GM12878 (cell line): ENCODE measurements around the gene MAP3K7CL. TPM values are rescaled to one million over a fixed set of nuclear protein-coding genes. Genes with fewer than 3 reads are reported as not detected.

Experiments
- BCL3 ChIP-seq: IDR thresholded peaks from 2 replicates; pipeline ENCODE4 v1.6.1; 2011; ENCODE audit warnings: borderline replicate concordance, low read depth, mild to moderate bottlenecking, moderate library complexity, low read length; ENCODE audit not compliant: insufficient read depth, poor library complexity, severe bottlenecking
- BCLAF1 ChIP-seq: fragments of 450-650 bp; IDR thresholded peaks from 2 replicates; pipeline ENCODE4 v1.6.1; 2017; ENCODE audit warnings: antibody characterized with exemption, mild to moderate bottlenecking, moderate library complexity
- CBX3 ChIP-seq: fragments of 200-600 bp; sonication (generic); IDR thresholded peaks from 2 replicates; pipeline ENCODE4 v1.6.1; 2016; ENCODE audit warnings: low read depth, borderline replicate concordance
- CBX5 ChIP-seq: sonication (generic); IDR thresholded peaks from 2 replicates; pipeline ENCODE4 v1.6.1; 2016; ENCODE audit warnings: low read depth, moderate library complexity, mild to moderate bottlenecking, inconsistent platforms
- CREB1 ChIP-seq: IDR thresholded peaks from 2 replicates; pipeline ENCODE4 v1.6.1; 2012; ENCODE audit warnings: low read depth, mild to moderate bottlenecking, inconsistent platforms
- CUX1 ChIP-seq: IDR thresholded peaks from 2 replicates; pipeline ENCODE4 v1.6.1; 2012; ENCODE audit warnings: improper control_type of control experiment, low read depth, low read length; ENCODE audit not compliant: insufficient replicate concordance
- HDAC6 ChIP-seq: fragments of 200-600 bp; sonication (generic); IDR thresholded peaks from one replicate; pipeline ENCODE4 v1.8.0; 2017; ENCODE audit warnings: antibody characterized with exemption; ENCODE audit not compliant: unreplicated experiment
- IKZF1 ChIP-seq: fragments of 450-650 bp; conservative IDR thresholded peaks from 2 replicates; pipeline ENCODE4 v1.6.1; 2017; ENCODE audit warnings: antibody characterized with exemption, mild to moderate bottlenecking
- IKZF2 ChIP-seq, 2 experiments: fragments of 450-650 bp; IDR thresholded peaks; 2 replicates each; pipeline ENCODE4 v1.6.1; 2017; ENCODE audit warnings: mild to moderate bottlenecking in 2 of 2, moderate library complexity in 2 of 2
- MXI1 ChIP-seq: fragments of 150-350 bp; IDR thresholded peaks from 2 replicates; pipeline ENCODE4 v1.6.1; 2011; ENCODE audit warnings: low read depth, mild to moderate bottlenecking, inconsistent platforms, low read length, improper control_type of control experiment
- MYB ChIP-seq: fragments of 150-350 bp; IDR thresholded peaks from 2 replicates; pipeline ENCODE4 v1.6.1; 2014; ENCODE audit warnings: mild to moderate bottlenecking, low read depth, low read length, borderline replicate concordance
- NFYB ChIP-seq: IDR thresholded peaks from 2 replicates; pipeline ENCODE4 v1.6.1; 2011; ENCODE audit warnings: low read depth, mild to moderate bottlenecking, low read length, improper control_type of control experiment, moderate library complexity; ENCODE audit not compliant: insufficient read depth
- POLR2A ChIP-seq: IDR thresholded peaks from 2 replicates; pipeline ENCODE4 v1.6.1; 2011; ENCODE audit warnings: low read depth, mild to moderate bottlenecking, low read length
- POLR2AphosphoS5 ChIP-seq: IDR thresholded peaks from 2 replicates; pipeline ENCODE4 v1.6.1; 2011; ENCODE audit warnings: mild to moderate bottlenecking, low read length, inconsistent platforms
- SIN3A ChIP-seq: IDR thresholded peaks from 2 replicates; pipeline ENCODE4 v1.6.1; 2012; ENCODE audit warnings: low read depth, low read length, improper control_type of control experiment
- SPI1 ChIP-seq: IDR thresholded peaks from 2 replicates; pipeline ENCODE4 v1.6.1; 2011; ENCODE audit warnings: low read depth, mild to moderate bottlenecking, low read length, moderate library complexity, borderline replicate concordance; ENCODE audit not compliant: insufficient read depth
- SUZ12 ChIP-seq: fragments of 200-600 bp; sonication (generic); IDR thresholded peaks from one replicate; pipeline ENCODE4 v1.6.1; 2018; ENCODE audit warnings: antibody characterized with exemption, mild to moderate bottlenecking; ENCODE audit not compliant: unreplicated experiment
- ZBTB4 ChIP-seq: fragments of 450-650 bp; formaldehyde crosslinking; IDR thresholded peaks from 2 replicates; pipeline ENCODE4 v1.4.0; 2022; ENCODE audit warnings: mild to moderate bottlenecking, moderate library complexity
- ZSCAN29 ChIP-seq: fragments of 450-650 bp; IDR thresholded peaks from 2 replicates; pipeline ENCODE4 v1.6.1; 2017; ENCODE audit warnings: mild to moderate bottlenecking, moderate library complexity
- polyA plus RNA-seq, 11 experiments: library from polyadenylated mRNA; depleted of rRNA in 4 of 11; unstranded in 6 of 11; stranded (reverse) in 5 of 11; fragments of >200 nt; fragmentation: Nextera tagmentation in 4 of 11; fragmentation: Illumina TruSeq in 1 of 11; extraction: Ambion mirVana in 4 of 11; extraction: Trizol in 1 of 11; gene quantifications; 1 replicate in 1 of 11; 2 replicates in 10 of 11; pipeline versions ENCODE4 v1.2.1 to v1.2.3, GENCODE V29; 2011 to 2016; ENCODE audit warnings: inconsistent platforms in 2 of 11, missing spikeins in 2 of 11, low read depth in 1 of 11
- total RNA-seq, 4 experiments: library from RNA; depleted of rRNA in 3 of 4; stranded (reverse); fragments of >200 nt in 3 of 4; fragmentation: Illumina TruSeq in 1 of 4; extraction: Trizol in 1 of 4; gene quantifications; 2 replicates each; pipeline versions ENCODE4 v1.2.1 to v1.2.3, GENCODE V29; 2013 to 2021

The MAP3K7CL gene
- total and polyA plus RNA-seq, 10 of the 15 experiments (the other 5 are each of a cell fraction or from before 2014, with no cell fraction given), result 3.2 to 19.7 (median 6.6) TPM

GRCh38 chr21:29224006-29224405 is 93.6 kb downstream of the MAP3K7CL start (continued):
- no peak for TF ChIP-seq CUX1
- no peak for TF ChIP-seq CBX3
- TF ChIP-seq CBX5, result no peak
- TF ChIP-seq SPI1, result peak; percentile 32
- TF ChIP-seq SIN3A, result no peak
- peak; percentile 24; the same call in 1 of the 2 replicates for TF ChIP-seq IKZF1
- no peak for TF ChIP-seq ZBTB4 (CRISPR knock-in tag)
- TF ChIP-seq IKZF2 (IDR thresholded peaks at IDR 0.05), result peak; percentile 61 to 76; a peak in 3 of 4 replicates
- TF ChIP-seq CREB1, result peak; percentile 42; the same call in 1 of the 2 replicates
- TF ChIP-seq SUZ12, result no peak
- no peak for TF ChIP-seq ZSCAN29
- TF ChIP-seq MYB, result no peak
- no peak for TF ChIP-seq MXI1
- TF ChIP-seq BCL3, result peak; percentile 80
- TF ChIP-seq NFYB, result no peak
- no peak for TF ChIP-seq POLR2AphosphoS5
- no peak for TF ChIP-seq HDAC6
- no peak for TF ChIP-seq BCLAF1
- TF ChIP-seq POLR2A, result no peak
